Hippocampal formation (tissue), 2 donors: ENCODE results near the gene EXPH5.
"Not testable (repeated sequence)": the region's sequence is repeated elsewhere in the genome, so short reads cannot be mapped to it uniquely, and the experiment has no call there.

Source experiments
- DNase-seq, 2 donors: peaks; one replicate each; lab custom pipeline; 2025; lab: John Stamatoyannopoulos, UW

EXPH5 gene, protein sequence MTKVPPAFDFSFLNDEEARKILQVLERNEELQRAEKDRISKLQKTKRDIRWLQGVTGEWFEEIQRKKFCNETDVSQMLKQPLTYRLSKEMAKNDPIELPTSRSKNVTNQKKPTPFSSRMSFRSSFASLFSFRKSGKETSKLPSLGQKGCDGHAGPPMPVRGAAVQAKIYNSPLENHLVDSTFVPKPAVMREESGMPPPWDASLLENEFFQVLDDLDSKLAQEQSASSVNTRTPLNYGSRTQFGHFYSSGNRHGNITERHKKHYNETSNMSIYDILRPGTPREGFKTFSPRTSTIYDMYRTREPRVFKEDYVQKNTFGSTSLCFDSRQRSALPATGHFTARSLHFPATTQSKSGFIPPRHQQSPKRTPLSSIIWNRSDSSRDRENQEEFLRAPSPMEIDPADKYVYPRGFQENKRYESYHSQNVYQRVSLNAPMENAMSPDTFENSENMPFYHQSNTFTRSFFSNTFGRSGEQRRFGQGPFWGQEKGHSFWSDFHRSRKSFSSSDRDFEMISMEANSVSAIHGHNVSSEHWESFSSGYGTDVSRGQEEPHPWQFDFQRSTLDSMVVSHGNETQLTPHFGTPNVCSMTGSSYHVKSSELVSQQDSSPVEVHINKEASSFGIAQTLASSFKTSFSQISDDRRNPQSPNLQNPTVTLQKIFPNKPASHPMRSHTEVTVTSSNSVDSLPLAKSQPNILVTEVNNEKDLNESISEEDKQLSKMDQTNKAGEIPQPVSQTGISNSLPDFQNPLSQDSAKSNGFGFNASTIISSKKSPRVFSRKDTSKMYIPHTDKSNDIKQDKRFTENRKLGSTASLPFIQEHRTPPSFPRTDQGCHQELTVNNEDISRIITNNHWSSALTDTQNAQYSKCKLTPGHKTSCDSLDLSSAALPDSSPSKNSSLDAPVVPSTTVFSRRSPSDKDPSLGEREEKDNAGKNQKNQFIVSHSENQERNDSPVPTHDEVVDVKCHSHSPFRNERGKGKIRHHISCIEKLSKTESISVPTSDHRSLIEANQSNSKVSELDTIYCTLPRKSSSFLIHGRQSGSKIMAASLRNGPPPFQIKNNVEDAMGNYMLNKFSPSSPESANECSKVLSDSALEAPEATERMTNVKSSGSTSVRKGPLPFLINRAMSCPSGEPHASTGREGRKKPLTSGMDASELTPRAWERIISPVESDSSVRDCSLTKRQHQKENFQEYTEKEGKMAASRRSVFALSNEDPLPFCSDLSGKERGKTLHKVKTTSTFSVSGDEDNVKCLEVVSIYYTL (N-terminal part only)

DNA sequence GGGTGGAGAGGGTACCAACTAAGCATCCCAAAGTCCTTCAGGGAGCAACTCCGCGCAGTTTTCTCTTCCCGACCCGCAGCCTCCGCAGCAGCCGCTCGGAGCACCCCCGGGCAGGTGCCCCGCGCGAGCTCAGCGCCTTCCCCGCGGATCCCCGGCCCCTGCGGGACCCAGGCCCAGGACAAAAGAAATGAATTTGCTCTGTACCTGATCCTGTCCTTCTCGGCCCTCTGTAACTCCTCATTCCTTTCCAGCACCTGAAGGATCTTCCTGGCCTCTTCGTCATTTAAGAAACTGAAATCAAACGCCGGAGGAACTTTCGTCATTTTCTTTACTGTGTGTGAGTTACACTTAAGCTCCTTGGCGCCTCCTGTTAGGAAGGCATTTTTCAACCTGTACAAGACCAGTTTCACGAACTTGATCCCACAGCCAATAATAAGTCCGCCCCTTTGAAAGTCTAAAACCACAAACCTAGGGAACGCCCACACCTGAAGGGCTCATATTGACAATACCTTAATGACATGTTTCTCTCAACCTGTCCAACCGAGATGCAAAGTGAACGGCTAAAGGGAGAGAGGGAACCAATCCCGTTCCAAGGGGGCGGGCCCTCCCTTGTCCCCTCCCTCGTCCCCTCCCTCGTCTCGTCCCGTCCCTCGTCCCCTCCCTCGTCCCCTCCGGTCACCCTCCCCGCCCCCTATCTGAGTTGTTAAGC, at the start of gene EXPH5:
Gene EXPH5, minus strand, starts transcription at position 555 of the 709 bp plus-strand sequence. Its CDS starts 232 bp downstream, at position 323.
- peak; percentile 59 for DNase-seq

DNA sequence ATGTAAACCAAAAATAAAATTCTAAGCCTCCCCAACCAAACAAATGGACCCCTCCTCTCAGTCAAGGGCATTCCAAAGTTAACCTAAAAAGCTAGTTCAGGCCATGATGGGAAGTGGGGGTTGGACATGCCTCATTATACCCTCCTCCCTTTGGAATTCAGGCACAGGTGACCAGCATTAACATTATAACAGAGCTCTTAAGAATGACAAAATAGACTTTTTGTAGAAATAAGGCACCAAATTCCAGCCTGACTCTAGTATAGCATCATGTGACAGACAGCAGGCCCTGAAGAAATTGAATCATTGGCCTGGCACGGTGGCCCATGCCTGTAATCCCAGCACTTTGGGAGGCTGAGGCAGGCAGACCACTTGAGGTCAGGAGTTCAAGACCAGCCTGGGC, 48.2 kb upstream of the EXPH5 start:
- DNase-seq = not testable (repeated sequence)

DNA sequence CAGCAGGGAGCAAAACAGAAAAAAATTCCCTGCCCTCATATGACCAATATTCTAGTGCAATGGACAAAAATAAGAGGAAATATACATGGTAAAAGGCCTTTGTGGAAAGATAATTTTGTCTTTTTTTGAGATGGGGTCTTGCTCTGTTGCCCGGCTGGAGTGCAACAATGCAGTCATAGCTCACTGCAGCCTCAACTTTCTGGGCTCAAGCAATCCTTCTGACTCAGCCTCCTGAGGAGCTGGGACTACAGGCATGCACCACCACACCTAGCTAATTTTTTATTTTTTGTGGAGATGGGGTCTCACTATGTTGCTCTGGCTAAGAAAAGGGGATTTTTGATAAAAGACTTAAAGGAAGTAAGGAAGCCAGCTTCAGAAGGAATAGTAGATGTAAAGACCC, 45.6 kb upstream of the EXPH5 start:
- DNase-seq = no peak

DNA sequence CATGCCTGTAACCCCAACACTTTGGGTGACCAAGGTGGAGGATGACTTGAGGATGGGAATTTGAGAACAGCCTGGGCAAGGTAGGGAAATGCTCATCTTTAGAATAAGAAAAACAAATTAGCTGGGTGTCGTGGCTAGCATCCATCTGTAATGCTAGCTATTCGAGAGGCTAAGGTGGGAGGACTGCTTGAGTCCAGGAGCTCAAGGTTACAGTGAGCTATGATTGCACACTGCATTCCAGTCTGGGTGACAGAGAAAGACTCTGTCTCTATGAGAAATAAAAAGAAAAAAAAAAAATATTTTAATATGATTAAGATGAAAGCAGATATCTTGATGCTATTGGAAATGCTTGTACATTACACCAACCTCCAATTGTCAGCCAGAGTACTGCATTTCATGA, 42.7 kb upstream of the EXPH5 start:
- no peak for DNase-seq

DNA sequence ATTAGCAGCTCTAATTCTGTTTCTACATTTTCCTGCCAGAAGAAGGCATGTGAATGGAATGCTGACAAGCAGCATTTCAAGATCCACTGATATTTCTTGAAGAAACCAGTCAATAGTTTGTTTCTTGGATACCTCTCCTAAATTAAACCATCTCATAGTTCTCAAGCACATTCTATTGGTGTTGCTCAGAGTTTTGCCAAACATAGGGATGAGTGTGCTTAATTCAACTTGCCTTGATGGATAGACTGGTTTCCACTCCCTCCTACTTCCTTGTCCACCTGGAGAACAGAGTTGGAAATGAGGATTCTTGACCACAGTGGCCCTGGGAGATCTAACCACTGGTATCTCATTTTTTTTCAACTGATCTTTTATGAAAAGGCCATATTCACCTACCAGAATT, 41.5 kb upstream of the EXPH5 start:
- DNase-seq = no peak

DNA sequence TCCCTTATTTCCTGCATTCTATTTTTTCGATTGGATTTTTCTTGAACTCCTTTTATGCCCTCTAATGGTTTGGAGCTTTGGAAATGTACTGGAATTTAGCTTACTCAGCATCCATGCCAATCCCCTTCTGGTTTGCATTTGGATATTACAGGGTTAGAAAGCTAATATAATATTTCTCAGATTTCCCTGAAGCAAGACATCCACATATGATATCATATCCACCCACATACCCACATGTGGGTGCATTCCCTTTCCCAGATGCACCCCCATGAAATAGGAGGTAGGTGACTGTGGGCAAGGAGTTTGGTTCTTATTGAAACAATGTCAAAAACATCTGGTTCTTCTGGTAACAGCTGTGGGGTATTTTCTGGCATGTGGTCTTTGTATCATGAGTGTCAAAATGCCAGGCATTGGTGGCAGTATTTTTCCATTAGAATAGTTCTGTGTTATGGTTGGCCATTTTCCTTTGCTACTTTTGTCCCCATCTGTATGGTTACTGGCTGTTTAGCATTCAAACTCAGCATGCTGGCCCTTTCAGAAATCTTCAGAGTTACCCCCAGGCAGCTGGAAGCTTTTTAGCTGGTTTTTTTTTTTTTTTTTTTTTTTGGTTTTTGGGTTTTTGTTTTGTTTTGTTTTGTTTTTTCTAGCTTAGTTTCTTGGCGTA, 38.6 kb upstream of the EXPH5 start:
- no peak for DNase-seq

DNA sequence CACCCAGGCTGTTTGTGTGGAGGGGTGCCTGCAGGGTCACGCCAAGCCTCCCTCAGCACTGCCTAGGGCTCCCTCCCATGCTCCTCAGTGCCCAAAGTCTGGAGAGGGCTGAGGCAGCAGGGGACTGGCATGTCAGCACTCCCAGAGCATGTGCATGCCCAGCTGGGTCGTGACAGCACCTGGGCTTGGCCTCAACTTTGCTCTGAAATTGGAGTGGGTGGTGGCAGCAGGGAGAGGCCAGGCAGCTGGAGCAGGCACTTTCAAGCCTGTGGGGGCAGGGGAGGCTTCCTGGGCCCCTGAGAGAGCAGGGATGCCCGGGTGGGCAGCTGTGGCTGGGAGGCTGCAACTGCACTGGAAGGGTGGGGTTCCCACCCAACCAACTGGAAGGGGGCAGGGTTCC, 35.7 kb upstream of the EXPH5 start:
- no peak for DNase-seq

DNA sequence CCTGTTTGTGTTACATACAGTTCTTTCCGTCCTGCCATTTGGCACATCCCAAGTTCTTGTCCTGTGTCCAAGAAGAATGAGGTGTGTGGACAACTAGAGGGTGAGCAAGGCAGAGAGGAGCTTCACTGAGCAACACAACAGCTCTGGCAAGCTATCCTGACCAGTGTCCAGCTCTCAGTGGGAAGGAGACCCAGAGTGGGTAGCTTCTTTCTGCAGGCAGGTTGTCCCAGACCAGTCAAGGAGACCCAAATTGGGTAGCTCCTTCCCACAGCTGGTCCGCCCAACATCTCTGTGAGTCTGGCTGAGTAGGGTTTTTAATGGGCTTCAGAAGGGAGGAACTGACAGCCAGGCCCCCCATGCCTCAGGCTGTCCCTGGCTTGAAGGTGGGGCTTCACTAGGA, 35.2 kb upstream of the EXPH5 start:
- no peak for DNase-seq

DNA sequence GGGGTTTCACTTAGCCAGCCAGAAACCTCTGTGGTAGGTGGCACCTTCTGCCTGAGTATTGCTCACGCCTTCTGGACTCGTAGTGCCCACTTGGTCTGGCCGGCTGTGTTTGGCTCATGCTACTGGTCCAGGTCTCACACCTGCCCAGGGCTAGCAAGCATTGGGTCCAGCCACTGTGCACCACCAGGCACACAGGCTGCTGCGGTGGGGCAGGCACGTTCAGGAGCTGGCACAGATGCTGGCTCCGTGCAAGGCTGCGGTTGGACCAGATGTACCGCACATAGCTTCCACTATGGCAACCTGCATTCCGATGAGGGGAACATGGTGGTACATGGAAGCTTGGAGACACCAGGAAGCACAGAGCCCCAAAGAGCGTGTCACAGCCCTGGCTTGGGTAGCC, 34.8 kb upstream of the EXPH5 start:
- no peak for DNase-seq

DNA sequence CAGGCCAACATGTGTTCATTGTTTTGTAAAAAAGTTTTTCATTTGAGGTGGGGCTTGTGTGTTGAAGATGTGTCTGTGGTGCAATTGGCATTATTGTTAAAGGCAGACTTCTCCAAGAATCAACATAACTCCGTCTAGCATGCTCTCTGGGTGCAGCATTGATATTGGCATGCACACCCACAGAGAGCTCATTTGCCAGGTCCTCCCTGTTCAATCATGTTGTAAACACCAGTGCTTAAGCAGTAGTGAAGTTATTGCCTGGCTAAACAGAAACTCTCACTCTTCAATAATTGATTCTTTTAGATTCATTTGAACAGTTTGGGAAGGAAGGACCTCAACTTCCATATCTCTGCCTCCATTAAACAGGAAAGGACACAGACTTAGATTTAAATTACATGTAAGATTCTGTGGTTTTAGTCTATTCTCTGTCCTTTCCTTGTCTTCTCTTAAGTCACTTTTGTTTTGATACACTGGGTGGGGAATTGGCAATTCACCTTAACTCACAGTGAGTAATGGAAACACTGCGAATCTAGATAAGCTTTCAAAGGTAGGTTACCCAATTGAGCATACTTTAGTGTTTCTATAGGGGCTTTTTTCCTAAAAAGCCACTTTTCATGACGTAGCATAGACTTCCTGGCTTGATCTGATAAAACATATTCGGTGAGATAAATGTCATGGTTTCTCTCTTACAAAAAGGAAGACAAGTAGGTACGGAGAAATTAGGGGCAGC, 30.8 kb upstream of the EXPH5 start:
- DNase-seq = no peak

DNA sequence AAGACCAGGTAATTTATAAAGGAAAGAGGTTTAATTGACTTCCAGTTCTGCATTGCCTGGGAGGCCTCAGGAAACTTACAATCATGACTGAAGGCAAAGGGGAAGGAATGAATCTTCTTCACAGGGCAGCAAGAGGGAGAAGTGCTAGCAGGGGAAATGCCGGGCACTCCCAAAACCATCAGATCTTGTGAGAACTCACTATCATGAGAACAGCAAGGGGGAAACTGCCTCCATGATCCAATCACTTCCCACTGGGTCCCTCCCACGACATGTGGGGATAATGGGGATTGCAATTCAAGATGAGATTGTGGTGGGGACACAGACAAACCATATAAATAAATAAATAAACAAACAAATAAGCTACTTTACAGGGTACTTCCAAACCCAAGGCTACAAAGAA, 28.8 kb upstream of the EXPH5 start:
- DNase-seq = no peak

DNA sequence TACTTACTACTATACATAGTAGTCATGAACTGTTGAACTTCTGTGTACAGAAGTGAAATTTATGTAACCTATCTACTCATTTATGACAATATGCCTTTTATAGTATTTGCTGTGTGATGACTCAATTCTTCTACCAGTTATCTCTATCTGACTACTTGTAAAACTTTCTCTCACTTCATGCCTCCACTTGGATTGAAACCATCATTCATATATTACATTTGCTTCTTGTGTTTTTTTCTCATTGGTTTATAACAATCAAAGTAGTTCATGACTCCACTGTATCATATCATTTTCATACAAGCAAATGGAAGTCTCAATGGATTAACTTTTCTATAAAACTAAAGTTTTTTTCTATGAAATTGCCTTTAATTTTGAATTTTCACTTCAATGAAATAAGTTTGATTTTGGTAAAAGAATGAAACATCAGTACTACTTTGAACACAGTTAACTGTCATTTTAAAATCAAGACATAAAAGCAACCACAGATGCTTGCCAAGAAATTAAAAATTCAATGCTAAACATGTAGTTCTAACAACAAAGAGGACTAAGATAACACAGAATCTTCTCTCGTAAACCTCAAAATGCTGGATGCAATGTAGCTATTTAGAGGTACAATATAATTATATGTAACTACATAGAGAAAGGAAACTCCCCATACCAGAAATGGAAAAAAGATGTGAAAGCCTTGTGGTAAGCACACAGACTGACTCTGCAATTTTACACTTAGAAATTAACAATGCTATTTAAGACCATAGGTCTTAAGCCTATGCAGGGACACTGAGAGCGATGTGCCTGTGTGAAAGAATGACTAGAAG, 27.6 kb upstream of the EXPH5 start:
- no peak for DNase-seq

DNA sequence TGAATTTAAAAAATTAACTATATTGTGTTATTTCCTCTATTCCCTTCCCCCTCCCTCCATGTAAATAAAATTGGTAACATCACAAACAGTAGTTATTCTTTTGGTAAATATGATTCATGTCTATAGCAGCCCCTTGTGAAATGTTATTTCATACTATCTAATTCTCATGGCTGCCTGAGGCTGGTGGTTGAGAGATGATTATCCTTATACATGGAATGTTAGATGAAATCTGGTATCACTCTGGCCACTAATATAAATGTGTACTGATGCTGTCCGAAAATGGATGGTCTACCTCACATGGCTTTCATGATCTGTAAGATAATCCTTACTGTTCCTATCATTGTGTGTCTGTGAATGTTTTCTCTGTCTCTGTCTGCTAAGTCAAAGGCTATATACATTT, 25.0 kb upstream of the EXPH5 start:
- DNase-seq = no peak

DNA sequence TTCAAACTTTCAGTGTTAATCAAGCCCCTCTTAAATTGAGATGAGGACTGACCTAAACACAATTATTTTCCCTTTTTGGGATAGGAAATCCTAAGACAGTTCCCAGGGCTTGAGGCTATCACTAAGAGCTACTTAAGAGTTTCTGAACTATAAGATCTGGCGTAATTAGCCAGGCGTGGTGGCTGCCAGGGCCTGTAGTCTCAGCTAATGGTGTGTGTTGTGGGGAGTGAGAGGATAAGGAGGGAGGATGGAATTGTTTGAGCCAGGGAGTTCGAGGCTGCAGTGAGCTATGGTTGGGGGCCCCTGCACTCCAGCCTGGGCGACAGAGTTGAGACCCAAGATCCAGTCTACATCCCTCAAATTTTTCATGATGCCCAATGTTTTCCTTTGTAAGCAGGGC, 23.5 kb upstream of the EXPH5 start:
- no peak for DNase-seq

DNA sequence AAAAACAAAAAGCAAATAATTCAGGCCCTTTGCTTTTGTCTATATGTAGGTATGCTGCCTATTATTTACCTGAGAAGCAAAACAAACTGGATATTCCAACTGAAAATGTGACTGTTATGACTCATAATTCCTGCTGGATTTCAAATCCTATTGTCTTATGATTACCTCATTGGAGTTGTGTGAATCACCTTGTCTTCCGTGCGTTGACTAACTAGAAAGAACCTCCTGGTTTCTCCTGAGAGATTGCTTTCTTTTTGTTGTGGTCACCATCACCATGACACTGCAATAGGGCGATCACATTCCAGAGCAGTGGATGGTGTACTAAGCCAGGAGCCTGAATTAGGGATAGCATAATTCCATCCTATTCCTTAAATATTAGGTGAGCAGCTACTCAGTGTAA, 23.0 kb upstream of the EXPH5 start:
- no peak for DNase-seq

DNA sequence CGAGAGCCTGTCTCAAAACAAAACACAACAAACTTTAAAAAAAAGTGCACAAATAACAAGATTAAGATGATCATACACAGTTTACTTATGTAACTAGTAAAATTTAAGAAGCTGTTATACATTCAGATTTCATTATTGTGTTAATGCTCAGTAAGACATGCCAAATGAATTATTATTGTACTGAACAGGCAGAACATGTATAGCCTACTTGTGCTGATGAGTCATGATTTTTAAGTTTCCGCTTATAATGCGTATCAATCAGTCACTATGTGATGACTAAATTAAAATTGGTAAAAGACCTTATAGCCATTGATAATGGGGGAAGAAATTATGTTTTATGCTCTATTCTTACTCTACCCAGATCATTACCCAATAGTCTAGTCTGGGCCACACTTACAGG, 20.5 kb upstream of the EXPH5 start:
- no peak for DNase-seq

DNA sequence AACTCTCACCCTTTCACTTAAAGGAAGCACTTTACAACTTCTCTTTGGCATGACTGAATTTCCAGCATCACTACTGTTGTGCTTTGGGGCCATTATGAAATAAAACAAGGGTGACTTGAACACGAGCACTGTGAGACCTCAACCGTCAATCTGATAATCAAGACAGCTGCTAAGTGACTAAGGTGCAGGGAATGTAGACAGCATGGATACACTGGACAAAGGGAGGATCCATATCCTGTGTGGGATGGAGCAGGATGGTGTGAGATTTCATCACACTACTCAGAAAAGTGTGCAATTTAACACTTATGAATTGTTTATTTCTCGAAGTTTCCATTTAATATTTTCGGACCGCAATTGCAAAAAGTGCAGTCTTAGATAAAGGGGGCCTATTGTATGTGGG, 16.1 kb upstream of the EXPH5 start:
- no peak for DNase-seq

DNA sequence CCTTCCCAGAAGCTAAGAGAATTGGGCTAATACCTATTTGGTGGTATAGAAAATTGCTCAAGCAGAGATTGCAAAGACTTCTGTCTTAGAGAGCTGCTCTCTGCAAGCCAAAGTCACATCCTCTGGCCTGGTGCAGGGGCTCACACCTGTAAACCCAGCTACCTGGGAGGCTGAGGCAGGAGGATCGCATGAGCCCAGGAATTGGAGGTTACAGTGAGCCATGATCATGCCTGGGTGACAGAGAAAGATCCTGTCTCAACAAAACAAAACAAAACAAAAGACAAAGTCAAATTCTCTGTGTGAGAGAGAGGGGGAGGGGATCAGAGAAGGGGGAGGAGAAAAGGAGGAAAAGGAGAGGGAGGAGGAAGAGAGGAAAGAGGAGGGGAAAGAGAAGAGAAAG, 15.0 kb upstream of the EXPH5 start:
- DNase-seq = no peak

DNA sequence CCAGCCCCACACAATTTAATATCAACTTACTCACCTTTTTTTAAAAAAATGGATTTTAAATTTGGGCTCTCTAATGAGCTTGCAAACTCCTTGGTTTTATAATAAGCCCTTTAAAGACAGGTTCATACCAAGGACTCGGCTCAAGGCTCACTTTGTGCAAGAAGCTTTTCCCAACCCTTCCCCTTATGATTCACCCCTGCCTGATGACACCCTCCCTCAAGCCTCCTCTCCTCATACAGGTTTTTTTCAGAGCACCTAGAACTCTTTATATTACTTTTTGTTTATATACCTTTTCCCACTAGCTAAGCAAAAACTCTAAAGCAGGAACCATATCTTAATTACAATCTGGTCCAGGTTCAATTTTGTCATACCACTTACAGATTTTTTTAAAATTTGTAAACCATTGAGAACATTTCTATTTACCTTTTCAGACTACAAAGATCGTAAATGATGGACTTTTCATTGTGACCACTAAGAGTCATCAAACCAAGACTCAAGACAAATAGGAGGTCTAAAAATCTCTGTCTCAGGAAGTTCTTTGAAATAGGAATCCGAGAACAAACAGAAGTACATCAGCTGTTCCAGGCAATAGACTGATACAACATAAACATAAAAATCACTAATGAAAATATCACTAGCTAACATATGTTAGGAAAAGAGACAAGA, 13.1 kb upstream of the EXPH5 start:
- DNase-seq = no peak
